Measurements from ENCODE around the gene GPR25.

GRCh38 chr1:200849430-200849829, 23.4 kb upstream of the GPR25 start:
- no peak for TF ChIP-seq EZH2 (IDR thresholded peaks at IDR 0.05; ENCODE audit: borderline replicate concordance, low read depth, low read length, severe bottlenecking)
- TF ChIP-seq CTCF (IDR thresholded peaks at IDR 0.05; ENCODE audit: borderline replicate concordance, extremely low read depth, low read length, poor library complexity, severe bottlenecking), result no peak
